ENCODE results near the gene ENTREP1.

DNA sequence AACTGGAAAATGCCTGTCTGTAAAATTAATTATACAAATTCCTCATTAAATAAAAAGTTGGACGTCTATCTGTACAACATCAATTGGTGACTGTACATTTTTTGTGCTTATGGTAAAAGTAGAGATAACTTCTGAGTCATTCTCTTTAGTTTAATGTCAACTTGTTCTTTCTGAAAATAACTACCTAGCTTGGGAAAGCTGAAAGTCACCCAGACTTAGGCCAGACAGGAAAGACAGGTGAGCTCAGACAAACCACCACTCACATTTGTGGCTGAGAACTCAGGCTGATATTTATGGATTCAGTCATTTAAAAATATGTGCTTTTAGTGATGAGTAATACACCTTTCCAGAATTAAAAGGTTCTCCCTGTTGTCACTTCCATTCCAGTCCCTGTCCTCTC is 31.9 kb upstream of the ENTREP1 start:
- TF ChIP-seq, protein P1, sequence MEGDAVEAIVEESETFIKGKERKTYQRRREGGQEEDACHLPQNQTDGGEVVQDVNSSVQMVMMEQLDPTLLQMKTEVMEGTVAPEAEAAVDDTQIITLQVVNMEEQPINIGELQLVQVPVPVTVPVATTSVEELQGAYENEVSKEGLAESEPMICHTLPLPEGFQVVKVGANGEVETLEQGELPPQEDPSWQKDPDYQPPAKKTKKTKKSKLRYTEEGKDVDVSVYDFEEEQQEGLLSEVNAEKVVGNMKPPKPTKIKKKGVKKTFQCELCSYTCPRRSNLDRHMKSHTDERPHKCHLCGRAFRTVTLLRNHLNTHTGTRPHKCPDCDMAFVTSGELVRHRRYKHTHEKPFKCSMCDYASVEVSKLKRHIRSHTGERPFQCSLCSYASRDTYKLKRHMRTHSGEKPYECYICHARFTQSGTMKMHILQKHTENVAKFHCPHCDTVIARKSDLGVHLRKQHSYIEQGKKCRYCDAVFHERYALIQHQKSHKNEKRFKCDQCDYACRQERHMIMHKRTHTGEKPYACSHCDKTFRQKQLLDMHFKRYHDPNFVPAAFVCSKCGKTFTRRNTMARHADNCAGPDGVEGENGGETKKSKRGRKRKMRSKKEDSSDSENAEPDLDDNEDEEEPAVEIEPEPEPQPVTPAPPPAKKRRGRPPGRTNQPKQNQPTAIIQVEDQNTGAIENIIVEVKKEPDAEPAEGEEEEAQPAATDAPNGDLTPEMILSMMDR (IDR thresholded peaks at IDR 0.05) = no peak
- TF ChIP-seq EZH2 (IDR thresholded peaks at IDR 0.05; ENCODE audit: borderline replicate concordance, insufficient read depth, low read depth, low read length, poor library complexity, severe bottlenecking) = no peak
